Common myeloid progenitor, CD34-positive (primary cell): ENCODE data around the gene ST3GAL2.
"Not testable (repeated sequence)": the region's sequence is repeated elsewhere in the genome, so short reads cannot be mapped to it uniquely, and the experiment has no call there.

Source experiments
- CTCF ChIA-PET: fragments of 350-600 bp; sonication (Branson Sonifier 250); formaldehyde crosslinking; loops from one replicate; lab custom pipeline; 2021; ENCODE audit warnings: antibody characterized with exemption; lab: Charles Lee
- POLR2A ChIA-PET: fragments of 350-600 bp; sonication (Branson Sonifier 250); formaldehyde crosslinking; loops from one replicate; lab custom pipeline; 2021; ENCODE audit warnings: antibody characterized with exemption; lab: Charles Lee
- DNase-seq, 3 donors: peaks; one replicate each; pipeline versions ENCODE4 v3.0.0 to v3.0.0-alpha.2; 2013
- H3K27ac ChIP-seq, 2 experiments: 1 replicate in 1 of 2; 2 replicates in 1 of 2; pipeline ENCODE4 v1.7.0; 2013; ENCODE audit warnings: inconsistent platforms in 2 of 2, low read length in 2 of 2, mild to moderate bottlenecking in 2 of 2, low read depth in 1 of 2, moderate library complexity in 1 of 2; ENCODE audit not compliant: severe bottlenecking in 2 of 2, insufficient read depth in 1 of 2, poor library complexity in 1 of 2
- H3K27me3 ChIP-seq, 5 experiments: replicated peaks in 2 of 5; 1 replicate in 3 of 5; 2 replicates in 2 of 5; pipeline versions ENCODE4 v1.6.1 to v1.7.0; 2013; ENCODE audit warnings: low read length in 4 of 5, mild to moderate bottlenecking in 2 of 5, moderate library complexity in 2 of 5, inconsistent platforms in 1 of 5; ENCODE audit not compliant: insufficient read depth in 5 of 5, control insufficient read depth in 4 of 5
- H3K36me3 ChIP-seq, 4 experiments: 1 replicate in 2 of 4; 2 replicates in 2 of 4; pipeline versions ENCODE4 v1.6.1 to v1.7.0; 2013; ENCODE audit warnings: low read length in 3 of 4, control low read depth in 1 of 4, mild to moderate bottlenecking in 1 of 4; ENCODE audit not compliant: control insufficient read depth in 4 of 4, insufficient read depth in 4 of 4
- H3K4me1 ChIP-seq, 4 experiments: 1 replicate in 3 of 4; 2 replicates in 1 of 4; pipeline versions ENCODE4 v1.6.1 to v1.7.1; 2013; ENCODE audit warnings: low read length in 3 of 4, mild to moderate bottlenecking in 3 of 4, control low read depth in 1 of 4, inconsistent platforms in 1 of 4, moderate library complexity in 1 of 4; ENCODE audit not compliant: control insufficient read depth in 4 of 4, insufficient read depth in 4 of 4; ENCODE audit errors: control extremely low read depth in 1 of 4
- H3K4me3 ChIP-seq, 7 experiments: 1 replicate in 4 of 7; 2 replicates in 3 of 7; pipeline versions ENCODE4 v1.5.1 to v1.7.0; 2013; ENCODE audit warnings: mild to moderate bottlenecking in 7 of 7, low read length in 6 of 7, moderate library complexity in 6 of 7, inconsistent platforms in 2 of 7, low read depth in 2 of 7, control low read depth in 1 of 7; ENCODE audit not compliant: insufficient read depth in 4 of 7, control insufficient read depth in 1 of 7; ENCODE audit errors: extremely low read depth in 1 of 7
- H3K9me3 ChIP-seq, 5 experiments: 1 replicate in 4 of 5; 2 replicates in 1 of 5; pipeline versions ENCODE4 v1.6.1 to v1.7.1; 2013; ENCODE audit warnings: low read length in 4 of 5, mild to moderate bottlenecking in 2 of 5, inconsistent platforms in 1 of 5, low read depth in 1 of 5, moderate library complexity in 1 of 5; ENCODE audit not compliant: control insufficient read depth in 4 of 5, insufficient read depth in 2 of 5; ENCODE audit errors: control extremely low read depth in 1 of 5
- WGBS: methylation state at CpG from one replicate; pipeline ENCODE4 v1.1.5; 2013; ENCODE audit not compliant: insufficient coverage; 5-methylcytosine and 5-hydroxymethylcytosine counted together

The ST3GAL2 gene

GRCh38 chr16:70332728-70333127 lies 106.2 kb downstream of the ST3GAL2 start:
- H3K4me1 ChIP-seq, H3K27ac ChIP-seq, H3K4me3 ChIP-seq, POLR2A ChIA-PET, H3K9me3 ChIP-seq, H3K27me3 ChIP-seq: not testable (repeated sequence)
- DNase-seq, result peak in 2 of 3 donors; percentile 15 to 16
- peaks cover 19 to 58% (median 38%) of the 10 kb centered on the region in 4 experiments for H3K36me3 ChIP-seq
- 60% methylated on average over 1 of the region's 12 CpGs for WGBS
- CTCF ChIA-PET, result interaction anchor here (0.5 to 1.3 kb wide), 2 partner anchors 19 to 40 kb away, joined by 3 read pairs; no protein-coding TSS in a partner anchor

GRCh38 chr16:70331588-70332358 lies 107.1 kb downstream of the ST3GAL2 start:
- ChIA-PET CTCF (interaction anchor here (0.5 to 1.6 kb wide), 6 partner anchors 9 to 320 kb away, joined by 3 to 7 read pairs (median 3); no protein-coding TSS in a partner anchor), POLR2A (no interaction called here)
- H3K27me3 ChIP-seq, result no peaks in the 10 kb centered on the region
- DNase-seq, result peak in 1 of 3 donors; percentile 10
- WGBS, result 82% methylated on average over 7 of the region's 9 CpGs
- H3K27ac ChIP-seq, result no peak overlapping the region
- no peak overlapping the region for H3K4me3 ChIP-seq
- no peaks in the 10 kb centered on the region for H3K9me3 ChIP-seq
- H3K36me3 ChIP-seq, result peaks cover 19 to 59% (median 38%) of the 10 kb centered on the region in 4 experiments
- no peaks in the 10 kb centered on the region for H3K4me1 ChIP-seq

- POLR2A ChIA-PET, result interaction anchor here (0.6 kb wide), 1 partner anchor 65 kb away, joined by 3 read pairs; no protein-coding TSS in a partner anchor
- no peak for DNase-seq
- no peaks in the 10 kb centered on the region for H3K9me3 ChIP-seq
- H3K27ac ChIP-seq, result no peak overlapping the region
- no peak overlapping the region for H3K4me3 ChIP-seq
- CTCF ChIA-PET, result interaction anchor here (0.7 to 1.6 kb wide), 5 partner anchors 8 to 323 kb away, joined by 3 to 7 read pairs (median 3); no protein-coding TSS in a partner anchor
- H3K4me1 ChIP-seq, result no peaks in the 10 kb centered on the region
- WGBS, result 100% methylated on average over 1 of the region's 1 CpG
- no peaks in the 10 kb centered on the region for H3K27me3 ChIP-seq
- peaks cover 16 to 60% (median 38%) of the 10 kb centered on the region in 4 experiments for H3K36me3 ChIP-seq
These were observed 107.8 kb downstream of the ST3GAL2 start for GRCh38 chr16:70331091-70331490.
